Body of pancreas (tissue), 4 donors: Measurements from ENCODE around the gene HMX2.

Experiments used
- POLR2A ChIP-seq, 3 donors: fragments of 450-650 bp; IDR thresholded peaks; one replicate each; pipeline ENCODE4 v1.6.1; 2016; ENCODE audit warnings: antibody characterized with exemption in 3 of 3, mild to moderate bottlenecking in 2 of 3
- TF ChIP-seq, protein P1 (sequence below), 7 experiments: fragments of 450-650 bp in 4 of 7; fragments of 200-600 bp in 3 of 7; sonication (generic) in 3 of 7; IDR thresholded peaks; one replicate each; pipeline ENCODE4 v1.5.1; 2016 to 2019; ENCODE audit warnings: antibody characterized with exemption in 7 of 7

DNA sequence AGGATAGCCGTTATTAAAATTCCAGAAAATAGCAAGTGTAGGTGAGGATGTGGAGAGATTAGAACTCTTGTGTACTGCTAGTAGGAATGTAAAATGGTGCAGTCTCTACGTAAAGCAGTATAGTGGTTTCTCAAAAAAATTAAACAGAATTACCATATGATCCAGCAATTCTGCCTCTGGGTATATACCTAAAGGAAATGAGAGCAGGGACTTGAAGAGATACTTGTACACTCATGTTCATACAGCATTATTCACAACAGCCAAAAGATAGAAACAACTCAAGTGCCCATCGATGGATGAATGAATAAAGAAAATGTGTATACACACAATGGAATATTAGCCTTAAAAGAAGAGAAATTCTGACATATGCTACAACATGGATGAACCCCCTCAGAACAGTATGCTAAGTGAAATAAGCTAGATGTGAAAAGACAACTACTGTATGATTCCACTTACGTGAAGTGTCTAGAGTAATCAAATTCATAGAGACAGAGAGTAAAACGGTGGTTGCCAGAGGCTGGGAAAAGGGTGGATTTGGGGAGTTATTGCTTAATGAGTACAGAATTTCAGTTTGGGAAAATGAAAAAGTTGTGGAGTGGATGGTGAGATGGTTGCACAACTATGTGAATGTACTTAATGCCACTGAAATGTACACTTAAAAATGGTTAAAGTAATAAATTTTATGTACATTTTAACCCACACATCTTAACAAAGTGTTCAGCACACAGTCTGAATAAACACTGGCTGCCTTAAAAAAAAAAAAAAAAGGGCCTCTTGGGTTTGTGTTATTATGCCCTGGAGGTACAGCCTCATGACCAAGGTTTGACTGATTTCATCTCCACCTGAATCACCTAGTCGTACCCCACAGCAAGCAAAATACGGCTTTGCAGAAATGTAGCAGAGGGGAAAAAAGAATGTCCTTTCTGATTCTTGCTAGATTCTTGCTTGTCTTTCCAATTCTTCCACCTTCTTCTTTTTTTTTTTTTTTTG, 32.5 kb downstream of the HMX2 start:
- TF ChIP-seq POLR2A (IDR thresholded peaks at IDR 0.05), result no peak
- TF ChIP-seq, protein P1, sequence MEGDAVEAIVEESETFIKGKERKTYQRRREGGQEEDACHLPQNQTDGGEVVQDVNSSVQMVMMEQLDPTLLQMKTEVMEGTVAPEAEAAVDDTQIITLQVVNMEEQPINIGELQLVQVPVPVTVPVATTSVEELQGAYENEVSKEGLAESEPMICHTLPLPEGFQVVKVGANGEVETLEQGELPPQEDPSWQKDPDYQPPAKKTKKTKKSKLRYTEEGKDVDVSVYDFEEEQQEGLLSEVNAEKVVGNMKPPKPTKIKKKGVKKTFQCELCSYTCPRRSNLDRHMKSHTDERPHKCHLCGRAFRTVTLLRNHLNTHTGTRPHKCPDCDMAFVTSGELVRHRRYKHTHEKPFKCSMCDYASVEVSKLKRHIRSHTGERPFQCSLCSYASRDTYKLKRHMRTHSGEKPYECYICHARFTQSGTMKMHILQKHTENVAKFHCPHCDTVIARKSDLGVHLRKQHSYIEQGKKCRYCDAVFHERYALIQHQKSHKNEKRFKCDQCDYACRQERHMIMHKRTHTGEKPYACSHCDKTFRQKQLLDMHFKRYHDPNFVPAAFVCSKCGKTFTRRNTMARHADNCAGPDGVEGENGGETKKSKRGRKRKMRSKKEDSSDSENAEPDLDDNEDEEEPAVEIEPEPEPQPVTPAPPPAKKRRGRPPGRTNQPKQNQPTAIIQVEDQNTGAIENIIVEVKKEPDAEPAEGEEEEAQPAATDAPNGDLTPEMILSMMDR (IDR thresholded peaks at IDR 0.05), result no peak
